NB4 (cell line): ENCODE measurements around the gene INPP4A.

Experiments used
- DNase-seq: peaks from one replicate; pipeline ENCODE4 v3.0.0; 2010; ENCODE audit warnings: low read depth
- H3K4me3 ChIP-seq: one replicate; pipeline ENCODE4 v1.5.1; 2011; ENCODE audit warnings: mild to moderate bottlenecking, low read depth, low read length, moderate library complexity
- CTCF ChIP-seq: IDR thresholded peaks from one replicate; pipeline ENCODE4 v1.5.1; 2012; ENCODE audit warnings: low read depth, low read length
- MAX ChIP-seq: IDR thresholded peaks from 2 replicates; pipeline ENCODE4 v1.6.1; 2011; ENCODE audit warnings: low read depth, low read length
- MYC ChIP-seq: IDR thresholded peaks from 2 replicates; pipeline ENCODE4 v1.6.1; 2011; ENCODE audit warnings: low read depth, low read length
- POLR2A ChIP-seq: IDR thresholded peaks from 2 replicates; pipeline ENCODE4 v1.6.1; 2011; ENCODE audit warnings: mild to moderate bottlenecking; ENCODE audit not compliant: insufficient read length; ENCODE audit errors: extremely low read depth

Gene INPP4A

GRCh38 chr2:98520806-98521205 is 76.1 kb downstream of the INPP4A start:
- DNase-seq, result no peak
- H3K4me3 ChIP-seq, result no peak overlapping the region
- TF ChIP-seq CTCF, result no peak
- no peak for TF ChIP-seq POLR2A
- no peak for TF ChIP-seq MAX
- no peak for TF ChIP-seq MYC

GRCh38 chr2:98521266-98521665 is 76.6 kb downstream of the INPP4A start:
- no peak for DNase-seq
- H3K4me3 ChIP-seq, result no peak overlapping the region
- TF ChIP-seq POLR2A (no peak), MAX (no peak), CTCF (no peak), MYC (no peak)

- no peak overlapping the region for H3K4me3 ChIP-seq
- no peak for TF ChIP-seq MAX
- no peak for TF ChIP-seq CTCF
- TF ChIP-seq MYC, result no peak
- no peak for TF ChIP-seq POLR2A
- DNase-seq, result no peak
These were observed 78.2 kb downstream of the INPP4A start for GRCh38 chr2:98522854-98523253.

- no peak overlapping the region for H3K4me3 ChIP-seq
- TF ChIP-seq MAX, result no peak
- TF ChIP-seq CTCF, result no peak
- no peak for TF ChIP-seq MYC
- TF ChIP-seq POLR2A, result no peak
- no peak for DNase-seq
These were observed 79.5 kb downstream of the INPP4A start for GRCh38 chr2:98524168-98524567.

GRCh38 chr2:98528349-98528748 is 83.7 kb downstream of the INPP4A start:
- no peak overlapping the region for H3K4me3 ChIP-seq
- DNase-seq, result no peak
- no peak for TF ChIP-seq CTCF
- TF ChIP-seq POLR2A, result no peak
- no peak for TF ChIP-seq MAX
- TF ChIP-seq MYC, result no peak

- TF ChIP-seq CTCF, result no peak
- no peak for TF ChIP-seq MYC
- no peak for TF ChIP-seq POLR2A
- no peak for TF ChIP-seq MAX
- DNase-seq, result no peak
- no peak overlapping the region for H3K4me3 ChIP-seq
These were observed 85.5 kb downstream of the INPP4A start for GRCh38 chr2:98530114-98530513.
